Stimulated activated CD4-positive, alpha-beta T cell treated with anti-CD3 and anti-CD28 coated beads, Interleukin-1b, Interleukin-23, amount 100 ng/mL, for 24 hours (primary cell): ENCODE measurements around the gene HECTD4.
"Not testable (repeated sequence)": the region's sequence is repeated elsewhere in the genome, so short reads cannot be mapped to it uniquely, and the experiment has no call there.

Experiments used
- DNase-seq, 4 experiments: peaks; one replicate each; pipeline ENCODE4 v3.0.0-alpha.2; 2020; ENCODE audit warnings: low read depth in 4 of 4, low spot score in 1 of 4

The HECTD4 gene

GRCh38 chr12:112381883-112382796, at the start of gene HECTD4:
TSS of gene HECTD4 (minus strand) at chr12:112382431. CDS start at chr12:112382128, 303 bp downstream.
- DNase-seq, result peak; percentile 86 to 96 (median 90)

GRCh38 chr12:112431965-112432364, 49.7 kb upstream of the HECTD4 start:
- DNase-seq, result no peak

GRCh38 chr12:112430929-112431328, 48.7 kb upstream of the HECTD4 start:
- DNase-seq, result no peak

GRCh38 chr12:112427760-112428159, 45.5 kb upstream of the HECTD4 start:
- no peak for DNase-seq

- no peak for DNase-seq
These were observed 43.6 kb upstream of the HECTD4 start for GRCh38 chr12:112425582-112426382.

GRCh38 chr12:112424126-112424525, 41.9 kb upstream of the HECTD4 start:
- no peak for DNase-seq

- no peak for DNase-seq
These were observed 40.3 kb upstream of the HECTD4 start for GRCh38 chr12:112422531-112422930.

- DNase-seq, result no peak
These were observed 39.1 kb upstream of the HECTD4 start for GRCh38 chr12:112421363-112421762.

- DNase-seq, result no peak
These were observed 38.5 kb upstream of the HECTD4 start for GRCh38 chr12:112420740-112421139.

GRCh38 chr12:112419297-112420133, 37.3 kb upstream of the HECTD4 start:
- DNase-seq, result peak in 1 of 4 experiments; percentile 13

GRCh38 chr12:112418608-112419296, 36.5 kb upstream of the HECTD4 start, which contains the start of gene PTPN11:
TSS of gene PTPN11 (plus strand) at chr12:112418947. CDS start at chr12:112419112, 165 bp downstream.
- peak; percentile 73 to 92 (median 86) for DNase-seq

- no peak for DNase-seq
These were observed 36.0 kb upstream of the HECTD4 start for GRCh38 chr12:112418273-112418607.

GRCh38 chr12:112415457-112415856, 33.2 kb upstream of the HECTD4 start:
- DNase-seq, result not testable (repeated sequence)

GRCh38 chr12:112413855-112414625, 31.8 kb upstream of the HECTD4 start:
- DNase-seq, result no peak

- DNase-seq, result no peak
These were observed 27.6 kb upstream of the HECTD4 start for GRCh38 chr12:112409906-112410244.

- peak; percentile 37 to 66 (median 53) for DNase-seq
These were observed 27.1 kb upstream of the HECTD4 start, which contains the start of gene RPL6 for GRCh38 chr12:112409064-112409905. TSS of gene RPL6 (minus strand) at chr12:112409605. CDS start at chr12:112408656, 949 bp downstream.

- no peak for DNase-seq
These were observed 26.4 kb upstream of the HECTD4 start for GRCh38 chr12:112408621-112409020.

- DNase-seq, result not testable (repeated sequence)
These were observed 25.5 kb upstream of the HECTD4 start for GRCh38 chr12:112407683-112408082.
